SK-N-SH treated with all-trans-retinoic acid at 6 μM for 48 hours (cell line): ENCODE data around the gene TENT4B.
A peak's percentile ranks its signal among the peaks of the same experiment; 100 is the strongest.

Experiments used
- ARNTL ChIP-seq: fragments of 450-650 bp; formaldehyde crosslinking; IDR thresholded peaks from 2 replicates; pipeline ENCODE4 v1.5.0; 2020; ENCODE audit warnings: low read depth, mild to moderate bottlenecking, moderate library complexity, borderline replicate concordance
- CREB5 ChIP-seq: fragments of 250-450 bp; sonication (Bioruptor Pico); IDR thresholded peaks from 2 replicates; pipeline ENCODE4 v1.5.1; 2020; ENCODE audit warnings: low read depth, mild to moderate bottlenecking, moderate library complexity
- CSDC2 ChIP-seq: fragments of 250-450 bp; sonication (Bioruptor Pico); IDR thresholded peaks from 2 replicates; pipeline ENCODE4 v1.5.0; 2020; ENCODE audit warnings: mild to moderate bottlenecking, moderate library complexity
- ESRRG ChIP-seq: fragments of 250-450 bp; sonication (Bioruptor Pico); IDR thresholded peaks from 2 replicates; pipeline ENCODE4 v1.6.1; 2021; ENCODE audit warnings: mild to moderate bottlenecking
- GLIS3 ChIP-seq: fragments of 250-450 bp; sonication (Bioruptor Pico); IDR thresholded peaks from 2 replicates; pipeline ENCODE4 v1.5.0; 2020; ENCODE audit warnings: mild to moderate bottlenecking, moderate library complexity
- ISL1 ChIP-seq: fragments of 250-450 bp; sonication (Bioruptor Pico); IDR thresholded peaks from 2 replicates; pipeline ENCODE4 v2.1.2; 2022; ENCODE audit warnings: mild to moderate bottlenecking, moderate library complexity
- OSR1 ChIP-seq: fragments of 250-450 bp; sonication (Bioruptor Pico); IDR thresholded peaks from 2 replicates; pipeline ENCODE4 v1.8.0; 2022; ENCODE audit warnings: moderate library complexity, mild to moderate bottlenecking, inconsistent platforms
- PPARA ChIP-seq: fragments of 250-450 bp; sonication (Bioruptor Pico); IDR thresholded peaks from 2 replicates; pipeline ENCODE4 v1.5.0; 2020; ENCODE audit warnings: mild to moderate bottlenecking, borderline replicate concordance
- RARB ChIP-seq: fragments of 250-450 bp; sonication (Bioruptor Pico); IDR thresholded peaks from 2 replicates; pipeline ENCODE4 v1.8.0; 2021; ENCODE audit warnings: mild to moderate bottlenecking, moderate library complexity
- TSHZ2 ChIP-seq: fragments of 250-450 bp; sonication (Bioruptor Pico); IDR thresholded peaks from 2 replicates; pipeline ENCODE4 v1.5.0; 2020; ENCODE audit warnings: mild to moderate bottlenecking, moderate library complexity
- ZFP30 ChIP-seq: fragments of 450-650 bp; formaldehyde crosslinking; IDR thresholded peaks from 2 replicates; pipeline ENCODE4 v1.5.0; 2022; ENCODE audit warnings: mild to moderate bottlenecking, moderate library complexity
- TF ChIP-seq, protein P1 (sequence below): fragments of 250-450 bp; sonication (Bioruptor Pico); IDR thresholded peaks from 2 replicates; pipeline ENCODE4 v1.8.0; 2020; ENCODE audit warnings: mild to moderate bottlenecking, moderate library complexity, borderline replicate concordance

DNA sequence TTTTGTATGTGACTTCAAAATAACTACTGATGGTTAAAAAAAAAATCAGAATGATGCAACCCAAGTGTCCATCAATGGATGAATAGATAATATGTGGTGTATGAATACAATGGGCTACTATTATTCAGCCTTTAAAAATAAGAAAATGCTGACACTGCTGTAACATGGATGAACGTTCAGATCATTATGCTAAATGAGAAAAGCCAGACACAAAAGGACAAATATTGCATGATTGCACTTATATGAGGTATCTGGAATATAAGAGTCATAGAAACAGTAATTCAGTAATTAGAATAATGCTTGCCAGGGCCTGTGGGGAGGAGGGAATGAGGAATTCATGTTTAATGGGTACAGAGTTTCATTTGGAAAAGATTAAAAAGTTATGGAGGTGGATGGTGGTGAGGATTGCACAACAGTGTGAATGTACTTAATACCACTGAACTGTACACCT is 25.4 kb downstream of the TENT4B start:
- TF ChIP-seq TSHZ2 (no peak), GLIS3 (CRISPR knock-in tag) (no peak), ARNTL (no peak), RARB (no peak), CSDC2 (CRISPR knock-in tag) (no peak), CREB5 (no peak), PPARA (CRISPR knock-in tag) (no peak), OSR1 (CRISPR knock-in tag) (no peak), ESRRG (no peak), ZFP30 (CRISPR knock-in tag) (no peak), ISL1 (peak; percentile 31; the same call in 1 of the 2 replicates)
- TF ChIP-seq, protein P1, sequence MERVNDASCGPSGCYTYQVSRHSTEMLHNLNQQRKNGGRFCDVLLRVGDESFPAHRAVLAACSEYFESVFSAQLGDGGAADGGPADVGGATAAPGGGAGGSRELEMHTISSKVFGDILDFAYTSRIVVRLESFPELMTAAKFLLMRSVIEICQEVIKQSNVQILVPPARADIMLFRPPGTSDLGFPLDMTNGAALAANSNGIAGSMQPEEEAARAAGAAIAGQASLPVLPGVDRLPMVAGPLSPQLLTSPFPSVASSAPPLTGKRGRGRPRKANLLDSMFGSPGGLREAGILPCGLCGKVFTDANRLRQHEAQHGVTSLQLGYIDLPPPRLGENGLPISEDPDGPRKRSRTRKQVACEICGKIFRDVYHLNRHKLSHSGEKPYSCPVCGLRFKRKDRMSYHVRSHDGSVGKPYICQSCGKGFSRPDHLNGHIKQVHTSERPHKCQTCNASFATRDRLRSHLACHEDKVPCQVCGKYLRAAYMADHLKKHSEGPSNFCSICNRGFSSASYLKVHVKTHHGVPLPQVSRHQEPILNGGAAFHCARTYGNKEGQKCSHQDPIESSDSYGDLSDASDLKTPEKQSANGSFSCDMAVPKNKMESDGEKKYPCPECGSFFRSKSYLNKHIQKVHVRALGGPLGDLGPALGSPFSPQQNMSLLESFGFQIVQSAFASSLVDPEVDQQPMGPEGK (CRISPR knock-in tag): no peak
